Endothelial cell of umbilical vein (primary cell): ENCODE results near the gene BLM. TPM values are rescaled to one million over a fixed set of nuclear protein-coding genes. Genes with fewer than 3 reads are reported as not detected.

Experiments used
- BruUV-seq: library from RNA; stranded (reverse); fragments of 400-500 nt; replicated peaks from 2 replicates; lab custom pipeline; 2021; lab: Mats Ljungman, UMichigan
- CTCF ChIA-PET: fragments of 300-600, 350-600 bp; sonication (Branson Sonifier 250); formaldehyde crosslinking; loops from one replicate; lab custom pipeline; 2021; ENCODE audit warnings: antibody characterized with exemption, inconsistent platforms; lab: Charles Lee
- POLR2A ChIA-PET: fragments of 300-600, 350-600 bp; sonication (Branson Sonifier 250); formaldehyde crosslinking; loops from one replicate; lab custom pipeline; 2021; ENCODE audit warnings: antibody characterized with exemption, inconsistent platforms; lab: Charles Lee
- DNase-seq: peaks from one replicate; pipeline ENCODE4 v3.0.0-alpha.2; 2011; ENCODE audit warnings: low read depth, low spot score
- FAIRE-seq: peaks from 2 replicates; lab custom pipeline; 2011; peaks lifted over from hg19 to GRCh38; lab: Jason Lieb, UNC
- H2AFZ ChIP-seq: 2 replicates; pipeline ENCODE4 v1.6.0; 2012; ENCODE audit warnings: low read depth, low read length, control low read depth, inconsistent platforms
- H3K27ac ChIP-seq: 2 replicates; pipeline ENCODE4 v1.5.1; 2011; ENCODE audit warnings: low read depth, mild to moderate bottlenecking, control low read depth, low read length, moderate library complexity; ENCODE audit not compliant: insufficient read depth
- H3K27me3 ChIP-seq, 2 experiments: 2 replicates each; pipeline versions ENCODE4 v1.6.0 to v1.6.1; 2011; ENCODE audit warnings: low read length in 2 of 2, mixed read lengths in 1 of 2; ENCODE audit not compliant: control insufficient read depth in 2 of 2, insufficient read depth in 2 of 2
- H3K36me3 ChIP-seq, 2 experiments: 2 replicates in 1 of 2; 3 replicates in 1 of 2; pipeline ENCODE4 v1.5.1; 2011; ENCODE audit warnings: low read length in 2 of 2, mild to moderate bottlenecking in 1 of 2, moderate library complexity in 1 of 2; ENCODE audit not compliant: control insufficient read depth in 2 of 2, insufficient read depth in 2 of 2; ENCODE audit errors: extremely low read depth in 1 of 2
- H3K4me1 ChIP-seq: 3 replicates; pipeline ENCODE4 v1.5.1; 2011; ENCODE audit warnings: mild to moderate bottlenecking, low read length; ENCODE audit not compliant: control insufficient read depth, insufficient read depth; ENCODE audit errors: extremely low read depth
- H3K4me2 ChIP-seq: 2 replicates; pipeline ENCODE4 v1.6.1; 2011; ENCODE audit warnings: low read length, control low read depth, mixed read lengths; ENCODE audit not compliant: insufficient read depth
- H3K4me3 ChIP-seq, 3 experiments: fragments of 200-600 bp in 1 of 3; sonication (generic), shearing (Covaris generic) in 1 of 3; replicated peaks in 1 of 3; 2 replicates each; pipeline ENCODE4 v1.5.1; 2011 to 2016; ENCODE audit warnings: control low read depth in 3 of 3, low read length in 3 of 3, mild to moderate bottlenecking in 2 of 3, inconsistent platforms in 1 of 3, low read depth in 1 of 3, moderate library complexity in 1 of 3; ENCODE audit not compliant: insufficient read depth in 1 of 3
- H3K79me2 ChIP-seq: 2 replicates; pipeline ENCODE4 v1.6.0; 2012; ENCODE audit warnings: low read length, inconsistent platforms; ENCODE audit not compliant: control insufficient read depth, insufficient read depth
- H3K9ac ChIP-seq: replicated peaks from 2 replicates; pipeline ENCODE3; 2011; ENCODE audit warnings: low read length, control low read depth; ENCODE audit not compliant: insufficient read depth; ENCODE audit errors: extremely low read depth
- H3K9me1 ChIP-seq: replicated peaks from 3 replicates; pipeline ENCODE4 v1.6.0; 2011; ENCODE audit warnings: mild to moderate bottlenecking, low read length; ENCODE audit not compliant: control insufficient read depth, insufficient read depth; ENCODE audit errors: extremely low read depth
- H3K9me3 ChIP-seq: replicated peaks from 2 replicates; pipeline ENCODE4 v1.5.1; 2012; ENCODE audit warnings: low read length, inconsistent platforms; ENCODE audit not compliant: control insufficient read depth, insufficient read depth
- H4K20me1 ChIP-seq: replicated peaks from 2 replicates; pipeline ENCODE3; 2011; ENCODE audit warnings: mild to moderate bottlenecking, low read length; ENCODE audit not compliant: control insufficient read depth, insufficient read depth; ENCODE audit errors: extremely low read depth
- CTCF ChIP-seq, 2 donors: IDR thresholded peaks; 1 replicate in 1 of 2; 2 replicates in 1 of 2; pipeline ENCODE4 v1.5.1; 2011; ENCODE audit warnings: low read length in 2 of 2, mild to moderate bottlenecking in 2 of 2, moderate library complexity in 2 of 2, control low read depth in 1 of 2, inconsistent platforms in 1 of 2, low read depth in 1 of 2; ENCODE audit not compliant: insufficient read depth in 1 of 2; ENCODE audit errors: extremely low read depth in 1 of 2
- EZH2 ChIP-seq: IDR thresholded peaks from 2 replicates; pipeline ENCODE4 v1.6.1; 2012; ENCODE audit warnings: borderline replicate concordance, low read depth, mild to moderate bottlenecking, moderate library complexity, low read length, inconsistent platforms; ENCODE audit not compliant: severe bottlenecking
- FOS ChIP-seq: IDR thresholded peaks from 2 replicates; pipeline ENCODE4 v1.6.1; 2011; ENCODE audit warnings: mild to moderate bottlenecking, low read length, moderate library complexity, borderline replicate concordance; ENCODE audit not compliant: insufficient read depth
- GATA2 ChIP-seq: IDR thresholded peaks from 2 replicates; pipeline ENCODE4 v1.7.0; 2011; ENCODE audit warnings: low read depth, mild to moderate bottlenecking, moderate library complexity, mixed read lengths, low read length; ENCODE audit not compliant: insufficient read length, insufficient read depth
- JUN ChIP-seq: IDR thresholded peaks from 2 replicates; pipeline ENCODE4 v1.6.1; 2011; ENCODE audit warnings: borderline replicate concordance, low read depth; ENCODE audit not compliant: insufficient read length, insufficient read depth
- MAX ChIP-seq: IDR thresholded peaks from 2 replicates; pipeline ENCODE4 v1.6.1; 2011; ENCODE audit not compliant: insufficient read depth, insufficient read length
- MYC ChIP-seq: IDR thresholded peaks from one replicate; pipeline ENCODE4 v1.6.1; 2011; ENCODE audit warnings: mild to moderate bottlenecking, low read depth, low read length
- POLR2A ChIP-seq: IDR thresholded peaks from 2 replicates; pipeline ENCODE4 v1.6.1; 2012; ENCODE audit warnings: low read depth, mild to moderate bottlenecking, control low read depth, low read length
- POLR2AphosphoS5 ChIP-seq: IDR thresholded peaks from 2 replicates; pipeline ENCODE4 v1.6.1; 2012; ENCODE audit warnings: low read depth, mild to moderate bottlenecking, control low read depth, low read length, moderate library complexity; ENCODE audit not compliant: insufficient read depth
- dilution Hi-C: fragments of 300-500 bp; cut with MboI; formaldehyde crosslinking; loops from one replicate; pipeline ENCODE4 v1.15.0; 2019; ENCODE audit warnings: low sequenced_read_pairs; ENCODE audit not compliant: extremely low pct_ligation_motif_present
- intact Hi-C: fragments of 100-400 bp; cut with micrococcal nuclease; formaldehyde crosslinking; loops from one replicate; pipeline ENCODE4 v1.10.0; 2022
- polyA plus RNA-seq, 4 experiments: library from polyadenylated mRNA; depleted of rRNA in 3 of 4; stranded (reverse) in 3 of 4; unstranded in 1 of 4; fragments of >200 nt; gene quantifications; 2 replicates each; pipeline versions ENCODE4 v1.2.1 to v1.2.3, GENCODE V29; 2011 to 2012; ENCODE audit warnings: missing spikeins in 1 of 4
- total RNA-seq: library from RNA; stranded (reverse); gene quantifications from 2 replicates; pipeline ENCODE4 v1.2.3, GENCODE V29; 2021

The BLM gene
- total and polyA plus RNA-seq, 2 donors (not counting 3 experiments of a cell fraction or from before 2014, with no cell fraction given) = 3.8 to 17.3 TPM

GRCh38 chr15:90838139-90838538 lies 121.0 kb downstream of the BLM start:
- no peak for TF ChIP-seq CTCF (IDR thresholded peaks at IDR 0.05; ENCODE audit: extremely low read depth in 1 of 2, insufficient read depth in 1 of 2, low read depth in 1 of 2, low read length in 2 of 2)
- no peak for TF ChIP-seq MAX
- TF ChIP-seq EZH2 = no peak
- TF ChIP-seq MYC = no peak
- TF ChIP-seq JUN = no peak
- TF ChIP-seq POLR2A = no peak
- TF ChIP-seq FOS = no peak
- TF ChIP-seq POLR2AphosphoS5 = no peak
- no peak for TF ChIP-seq GATA2
- Histone ChIP-seq H3K79me2 (no peaks in the 10 kb centered on the region), H3K4me2 (no peak overlapping the region), H3K27me3 (no peaks in the 10 kb centered on the region), H3K9me1 (no peaks in the 10 kb centered on the region), H3K9ac (no peak overlapping the region), H3K27ac (no peak overlapping the region), H3K4me1 (peaks cover 3% of the 10 kb centered on the region), H2AFZ (no peak overlapping the region), H3K4me3 (no peak overlapping the region), H4K20me1 (no peaks in the 10 kb centered on the region), H3K36me3 (no peaks in the 10 kb centered on the region), H3K9me3 (no peaks in the 10 kb centered on the region)
- ChIA-PET POLR2A (no interaction called here), CTCF (no interaction called here)
- intact Hi-C loops (no loop called here), dilution Hi-C loops (no loop called here)
- BruUV-seq = no TSS peak
- FAIRE-seq = no peak
- DNase-seq = no peak
